Hepatocyte (in vitro differentiated cells): Measurements from ENCODE around the gene CALD1. TPM values are rescaled to one million over a fixed set of nuclear protein-coding genes. Genes with fewer than 3 reads are reported as not detected.

Experiments used
- DNase-seq: peaks from one replicate; pipeline ENCODE4 v3.0.0-alpha.2; 2016; ENCODE audit warnings: low spot score
- H2AFZ ChIP-seq: fragments of 200-600 bp; sonication (generic); 2 replicates; pipeline ENCODE4 v1.6.0; 2016; ENCODE audit warnings: antibody characterized with exemption, mild to moderate bottlenecking
- H3K27ac ChIP-seq: fragments of 200-600 bp; sonication (generic); 2 replicates; pipeline ENCODE4 v1.5.1; 2016; ENCODE audit warnings: mild to moderate bottlenecking
- H3K27me3 ChIP-seq: fragments of 200-600 bp; sonication (generic); 2 replicates; pipeline ENCODE4 v1.6.1; 2016
- H3K36me3 ChIP-seq: fragments of 200-600 bp; sonication (generic); replicated peaks from 2 replicates; pipeline ENCODE4 v1.5.1; 2016; ENCODE audit warnings: low read depth; ENCODE audit not compliant: insufficient read depth
- H3K4me1 ChIP-seq: fragments of 200-600 bp; sonication (generic); 2 replicates; pipeline ENCODE4 v1.5.1; 2016; ENCODE audit warnings: mild to moderate bottlenecking, moderate library complexity; ENCODE audit not compliant: insufficient read depth
- H3K4me2 ChIP-seq: fragments of 200-600 bp; sonication (generic); 2 replicates; pipeline ENCODE4 v1.6.0; 2016
- H3K4me3 ChIP-seq: fragments of 200-600 bp; sonication (generic); 2 replicates; pipeline ENCODE4 v1.5.1; 2016; ENCODE audit warnings: mild to moderate bottlenecking
- H3K79me2 ChIP-seq: fragments of 200-600 bp; sonication (generic); 2 replicates; pipeline ENCODE4 v1.6.0; 2017; ENCODE audit warnings: mild to moderate bottlenecking
- H3K9me2 ChIP-seq: fragments of 200-600 bp; sonication (generic); replicated peaks from 2 replicates; pipeline ENCODE4 v1.6.0; 2017; ENCODE audit warnings: mild to moderate bottlenecking; ENCODE audit not compliant: insufficient read depth
- H3K9me3 ChIP-seq: fragments of 200-600 bp; sonication (generic); 2 replicates; pipeline ENCODE4 v1.5.1; 2016; ENCODE audit warnings: low read depth, mild to moderate bottlenecking
- H4K20me1 ChIP-seq: fragments of 200-600 bp; sonication (generic); 2 replicates; pipeline ENCODE4 v1.6.0; 2016; ENCODE audit warnings: mild to moderate bottlenecking; ENCODE audit not compliant: insufficient read depth, poor library complexity, severe bottlenecking
- EZH2 ChIP-seq: fragments of 200-600 bp; sonication (generic); IDR thresholded peaks from 2 replicates; pipeline ENCODE4 v1.6.1; 2016; ENCODE audit warnings: antibody characterized with exemption, mild to moderate bottlenecking, borderline replicate concordance
- EZH2phosphoT487 ChIP-seq: fragments of 200-600 bp; sonication (generic); IDR thresholded peaks from one replicate; pipeline ENCODE4 v1.6.1; 2018; ENCODE audit warnings: antibody characterized with exemption, mild to moderate bottlenecking, low read depth, moderate library complexity; ENCODE audit not compliant: unreplicated experiment, severe bottlenecking
- WGBS: methylation state at CpG from one replicate; pipeline ENCODE4 v1.1.6; 2016; ENCODE audit warnings: low lambda C conversion rate; ENCODE audit errors: missing lambda C conversion rate; 5-methylcytosine and 5-hydroxymethylcytosine counted together
- polyA plus RNA-seq: library from polyadenylated mRNA; unstranded; fragments of >200 nt; fragmentation: Nextera tagmentation; extraction: Ambion mirVana; gene quantifications from 2 replicates; pipeline ENCODE4 v1.2.1, GENCODE V29; 2016
- total RNA-seq: library from RNA; depleted of rRNA; stranded (reverse); fragments of >200 nt; gene quantifications from 2 replicates; pipeline ENCODE4 v1.2.3, GENCODE V29; 2014
- TF ChIP-seq, protein P1 (sequence below): fragments of 200-600 bp; sonication (generic); IDR thresholded peaks from 2 replicates; pipeline ENCODE4 v1.5.1; 2016; ENCODE audit warnings: antibody characterized with exemption, mild to moderate bottlenecking; ENCODE audit not compliant: poor library complexity

The CALD1 gene
- total and polyA plus RNA-seq, 2 experiments from 2014 or later: 207 to 333 TPM

DNA sequence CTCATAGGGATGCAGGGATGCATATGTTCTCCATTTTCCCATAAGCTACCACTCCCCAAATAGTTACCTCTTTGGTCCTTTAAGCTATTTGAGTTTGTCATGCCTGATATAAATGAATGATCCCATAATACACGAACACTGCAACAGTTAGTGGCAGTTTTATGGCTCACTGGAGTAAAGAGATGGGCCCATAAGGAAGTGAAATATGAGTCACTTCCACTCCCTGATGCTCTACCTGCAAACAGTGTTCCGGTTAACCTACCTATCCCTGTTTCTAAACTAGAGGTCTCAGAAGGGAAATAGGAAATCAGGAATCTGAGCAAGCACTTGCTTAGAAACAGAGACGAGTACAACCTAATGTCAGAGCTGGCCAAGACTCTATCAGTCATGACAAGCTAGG lies 71.7 kb downstream of the CALD1 start:
- H3K4me2 ChIP-seq: no peak overlapping the region
- no peaks in the 10 kb centered on the region for H3K36me3 ChIP-seq
- no peaks in the 10 kb centered on the region for H3K27me3 ChIP-seq
- no peaks in the 10 kb centered on the region for H3K9me3 ChIP-seq
- TF ChIP-seq, protein P1, sequence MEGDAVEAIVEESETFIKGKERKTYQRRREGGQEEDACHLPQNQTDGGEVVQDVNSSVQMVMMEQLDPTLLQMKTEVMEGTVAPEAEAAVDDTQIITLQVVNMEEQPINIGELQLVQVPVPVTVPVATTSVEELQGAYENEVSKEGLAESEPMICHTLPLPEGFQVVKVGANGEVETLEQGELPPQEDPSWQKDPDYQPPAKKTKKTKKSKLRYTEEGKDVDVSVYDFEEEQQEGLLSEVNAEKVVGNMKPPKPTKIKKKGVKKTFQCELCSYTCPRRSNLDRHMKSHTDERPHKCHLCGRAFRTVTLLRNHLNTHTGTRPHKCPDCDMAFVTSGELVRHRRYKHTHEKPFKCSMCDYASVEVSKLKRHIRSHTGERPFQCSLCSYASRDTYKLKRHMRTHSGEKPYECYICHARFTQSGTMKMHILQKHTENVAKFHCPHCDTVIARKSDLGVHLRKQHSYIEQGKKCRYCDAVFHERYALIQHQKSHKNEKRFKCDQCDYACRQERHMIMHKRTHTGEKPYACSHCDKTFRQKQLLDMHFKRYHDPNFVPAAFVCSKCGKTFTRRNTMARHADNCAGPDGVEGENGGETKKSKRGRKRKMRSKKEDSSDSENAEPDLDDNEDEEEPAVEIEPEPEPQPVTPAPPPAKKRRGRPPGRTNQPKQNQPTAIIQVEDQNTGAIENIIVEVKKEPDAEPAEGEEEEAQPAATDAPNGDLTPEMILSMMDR: no peak
- no peak for TF ChIP-seq EZH2
- no peak for TF ChIP-seq EZH2phosphoT487
- H3K9me2 ChIP-seq: no peaks in the 10 kb centered on the region
- H3K27ac ChIP-seq: peak overlapping the region; percentile 9
- WGBS: 70% methylated on average over 3 of the region's 3 CpGs
- DNase-seq: no peak
- H3K79me2 ChIP-seq: peaks cover 21% of the 10 kb centered on the region
- no peak overlapping the region for H2AFZ ChIP-seq
- H3K4me3 ChIP-seq: no peak overlapping the region
- H4K20me1 ChIP-seq: no peaks in the 10 kb centered on the region
- peaks cover 27% of the 10 kb centered on the region for H3K4me1 ChIP-seq

DNA sequence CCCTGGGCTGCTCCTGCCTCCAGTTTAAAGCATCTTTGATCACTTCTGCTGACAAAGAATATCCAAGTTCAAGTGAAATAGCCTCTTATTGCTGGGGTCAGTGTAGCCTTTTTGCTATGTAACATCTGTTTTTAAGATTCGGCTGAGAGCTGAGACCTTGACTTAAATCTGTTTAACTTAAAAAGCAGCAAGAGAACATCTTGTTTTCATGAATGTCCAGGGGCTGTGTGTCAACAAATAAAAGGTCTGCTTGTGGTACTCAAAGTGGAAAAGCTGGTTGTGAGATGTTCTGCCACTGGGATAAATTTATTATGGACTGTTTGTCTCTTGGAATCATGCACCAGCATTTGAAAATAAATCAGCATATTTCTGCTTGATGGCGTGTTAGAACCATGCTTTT lies 73.2 kb downstream of the CALD1 start:
- no peaks in the 10 kb centered on the region for H4K20me1 ChIP-seq
- 48% methylated on average over 2 of the region's 2 CpGs for WGBS
- no peaks in the 10 kb centered on the region for H3K36me3 ChIP-seq
- H3K4me3 ChIP-seq: no peak overlapping the region
- no peak overlapping the region for H3K4me2 ChIP-seq
- peak overlapping the region; percentile 64 for H3K27ac ChIP-seq
- H3K79me2 ChIP-seq: peaks cover 21% of the 10 kb centered on the region
- H3K9me2 ChIP-seq: no peaks in the 10 kb centered on the region
- no peaks in the 10 kb centered on the region for H3K27me3 ChIP-seq
- TF ChIP-seq EZH2phosphoT487 (no peak), EZH2 (no peak)
- TF ChIP-seq, protein P1: no peak
- no peaks in the 10 kb centered on the region for H3K9me3 ChIP-seq
- H2AFZ ChIP-seq: no peak overlapping the region
- H3K4me1 ChIP-seq: peaks cover 31% of the 10 kb centered on the region
- no peak for DNase-seq

DNA sequence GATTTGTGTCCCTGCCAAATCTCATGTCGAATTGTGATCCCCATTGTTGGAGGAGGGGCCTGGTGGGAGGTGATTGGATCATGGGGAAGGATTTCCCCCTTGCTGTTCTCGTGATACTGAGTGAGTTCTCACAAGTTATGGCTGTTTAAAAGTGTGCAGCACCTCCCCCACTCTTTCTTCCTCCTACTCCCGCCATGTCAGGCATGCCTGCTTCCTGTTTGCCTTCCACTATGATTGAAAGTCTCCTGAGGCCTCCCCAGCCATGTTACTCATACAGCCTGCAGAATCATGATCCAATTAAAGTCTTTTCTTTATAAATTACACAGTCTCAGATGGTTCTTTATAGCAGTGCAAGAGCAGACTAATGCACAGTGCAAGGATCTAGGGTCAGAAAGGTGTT lies 75.4 kb downstream of the CALD1 start:
- no peak overlapping the region for H3K4me2 ChIP-seq

More for the DNA sequence above, 75.4 kb downstream of the CALD1 start:
- peak overlapping the region; percentile 21 for H3K27ac ChIP-seq
- H3K27me3 ChIP-seq: no peaks in the 10 kb centered on the region
- WGBS: 52% methylated on average over 3 of the region's 3 CpGs
- no peaks in the 10 kb centered on the region for H3K9me3 ChIP-seq
- H4K20me1 ChIP-seq: no peaks in the 10 kb centered on the region
- TF ChIP-seq EZH2: no peak
- no peak for TF ChIP-seq EZH2phosphoT487
- TF ChIP-seq, protein P1: no peak
- no peak overlapping the region for H3K4me3 ChIP-seq
- H3K79me2 ChIP-seq: peaks cover 25% of the 10 kb centered on the region
- no peak for DNase-seq
- H3K36me3 ChIP-seq: no peaks in the 10 kb centered on the region
- H2AFZ ChIP-seq: no peak overlapping the region
- H3K9me2 ChIP-seq: no peaks in the 10 kb centered on the region
- peaks cover 29% of the 10 kb centered on the region for H3K4me1 ChIP-seq
